H9 (cell line): ENCODE results near the gene UGT2A2. TPM values are rescaled to one million over a fixed set of nuclear protein-coding genes. Genes with fewer than 3 reads are reported as not detected.

Experiments used
- DNase-seq: peaks from one replicate; pipeline ENCODE4 v3.0.0-alpha.2; 2017
- H2AFZ ChIP-seq: one replicate; pipeline ENCODE4 v1.6.1; 2013; ENCODE audit warnings: mild to moderate bottlenecking, low read length, control low read depth, moderate library complexity
- H2AK5ac ChIP-seq: 2 replicates; pipeline ENCODE4 v1.6.1; 2013; ENCODE audit warnings: low read length, control low read depth, mixed read lengths; ENCODE audit not compliant: insufficient read length
- H2BK120ac ChIP-seq: one replicate; pipeline ENCODE4 v1.6.1; 2013; ENCODE audit warnings: low read depth, mild to moderate bottlenecking, low read length, control low read depth, inconsistent platforms; ENCODE audit not compliant: poor library complexity, severe bottlenecking
- H2BK12ac ChIP-seq: 2 replicates; pipeline ENCODE4 v1.6.1; 2013; ENCODE audit warnings: low read length, control low read depth, mixed read lengths, low read depth; ENCODE audit not compliant: insufficient read length
- H2BK15ac ChIP-seq: 2 replicates; pipeline ENCODE4 v1.6.1; 2013; ENCODE audit warnings: low read depth, low read length, control low read depth
- H2BK20ac ChIP-seq: one replicate; pipeline ENCODE4 v1.6.1; 2013; ENCODE audit warnings: low read depth, mild to moderate bottlenecking, low read length, control low read depth, inconsistent platforms; ENCODE audit not compliant: poor library complexity, severe bottlenecking
- H2BK5ac ChIP-seq: 2 replicates; pipeline ENCODE4 v1.6.1; 2013; ENCODE audit warnings: low read length, control low read depth, mixed read lengths; ENCODE audit not compliant: insufficient read length
- H3K14ac ChIP-seq: 2 replicates; pipeline ENCODE4 v1.6.1; 2013; ENCODE audit warnings: low read length, control low read depth; ENCODE audit not compliant: insufficient read depth
- H3K18ac ChIP-seq: 2 replicates; pipeline ENCODE4 v1.6.1; 2013; ENCODE audit warnings: low read depth, mild to moderate bottlenecking, mixed read lengths, low read length, control low read depth; ENCODE audit not compliant: insufficient read length
- H3K23ac ChIP-seq: 2 replicates; pipeline ENCODE4 v1.6.1; 2013; ENCODE audit warnings: low read length, control low read depth, mixed read lengths, low read depth; ENCODE audit not compliant: insufficient read length
- H3K23me2 ChIP-seq: 2 replicates; pipeline ENCODE4 v1.6.1; 2013; ENCODE audit warnings: low read depth, mild to moderate bottlenecking, mixed read lengths, low read length, control low read depth; ENCODE audit not compliant: insufficient read length, poor library complexity, severe bottlenecking
- H3K27ac ChIP-seq: 2 replicates; pipeline ENCODE4 v1.5.1; 2013; ENCODE audit warnings: low read length, control low read depth, mixed read lengths, low read depth; ENCODE audit not compliant: insufficient read length
- H3K27me3 ChIP-seq: 2 replicates; pipeline ENCODE4 v1.6.1; 2013; ENCODE audit warnings: low read length, control low read depth, inconsistent platforms; ENCODE audit not compliant: insufficient read depth
- H3K4ac ChIP-seq: 2 replicates; pipeline ENCODE4 v1.6.1; 2013; ENCODE audit warnings: low read depth, mild to moderate bottlenecking, control low read depth, inconsistent platforms, low read length, moderate library complexity
- H3K4me1 ChIP-seq: 2 replicates; pipeline ENCODE4 v1.6.1; 2013; ENCODE audit warnings: low read length, control low read depth, inconsistent platforms; ENCODE audit not compliant: insufficient read depth
- H3K4me2 ChIP-seq: 2 replicates; pipeline ENCODE4 v1.6.1; 2013; ENCODE audit warnings: low read length, control low read depth, mixed read lengths; ENCODE audit not compliant: insufficient read length, insufficient read depth
- H3K56ac ChIP-seq: 2 replicates; pipeline ENCODE4 v1.6.1; 2013; ENCODE audit warnings: low read depth, mild to moderate bottlenecking, mixed read lengths, low read length, control low read depth; ENCODE audit not compliant: insufficient read length
- H3K79me1 ChIP-seq: 2 replicates; pipeline ENCODE4 v1.6.1; 2013; ENCODE audit warnings: low read depth, mild to moderate bottlenecking, moderate library complexity, low read length, control low read depth, inconsistent platforms; ENCODE audit not compliant: insufficient read depth, poor library complexity, severe bottlenecking
- H3K79me2 ChIP-seq: 2 replicates; pipeline ENCODE4 v1.6.1; 2013; ENCODE audit warnings: low read length, control low read depth, inconsistent platforms; ENCODE audit not compliant: insufficient read depth
- H3K9ac ChIP-seq: 2 replicates; pipeline ENCODE4 v1.6.1; 2013; ENCODE audit warnings: low read length, control low read depth, mixed read lengths; ENCODE audit not compliant: insufficient read length; ENCODE audit errors: extremely low read depth
- H3K9me3 ChIP-seq: one replicate; pipeline ENCODE4 v1.6.1; 2013; ENCODE audit warnings: low read depth, low read length, inconsistent platforms; ENCODE audit not compliant: control insufficient read depth
- H3T11ph ChIP-seq: one replicate; pipeline ENCODE4 v1.6.1; 2013; ENCODE audit warnings: mild to moderate bottlenecking, low read length, control low read depth, inconsistent platforms
- H4K20me1 ChIP-seq: one replicate; pipeline ENCODE4 v1.6.1; 2013; ENCODE audit not compliant: control insufficient read depth, insufficient read length, insufficient read depth
- H4K5ac ChIP-seq: 2 replicates; pipeline ENCODE4 v1.6.1; 2013; ENCODE audit warnings: low read depth, mild to moderate bottlenecking, mixed read lengths, low read length, control low read depth; ENCODE audit not compliant: insufficient read length
- H4K8ac ChIP-seq: replicated peaks from 2 replicates; pipeline ENCODE4 v1.6.1; 2013; ENCODE audit warnings: low read length, control low read depth, mixed read lengths, low read depth; ENCODE audit not compliant: insufficient read length
- H4K91ac ChIP-seq: 2 replicates; pipeline ENCODE4 v1.6.1; 2013; ENCODE audit warnings: low read depth, mild to moderate bottlenecking, moderate library complexity, mixed read lengths, low read length, control low read depth; ENCODE audit not compliant: insufficient read length
- H3K27ac Mint-ChIP-seq, 3 experiments: 2 replicates in 2 of 3; 3 replicates in 1 of 3; pipeline ENCODE4 v1.8.0; 2020 to 2021; ENCODE audit warnings: mixed read lengths in 3 of 3, mild to moderate bottlenecking in 1 of 3, moderate library complexity in 1 of 3
- H3K27me3 Mint-ChIP-seq: 2 replicates; pipeline ENCODE4 v1.8.0; 2021; ENCODE audit warnings: low read depth, mild to moderate bottlenecking, moderate library complexity, mixed read lengths
- H3K36me3 Mint-ChIP-seq, 3 experiments: 2 replicates in 2 of 3; 3 replicates in 1 of 3; pipeline ENCODE4 v1.8.0; 2020 to 2021; ENCODE audit warnings: low read depth in 3 of 3, mixed read lengths in 3 of 3; ENCODE audit not compliant: insufficient read depth in 1 of 3
- H3K4me1 Mint-ChIP-seq, 2 experiments: 2 replicates each; pipeline ENCODE4 v1.8.0; 2020; ENCODE audit warnings: mixed read lengths in 2 of 2
- H3K4me3 Mint-ChIP-seq, 2 experiments: 2 replicates in 1 of 2; 3 replicates in 1 of 2; pipeline ENCODE4 v1.8.0; 2020 to 2021; ENCODE audit warnings: mild to moderate bottlenecking in 2 of 2, mixed read lengths in 2 of 2, moderate library complexity in 1 of 2
- H3K9me3 Mint-ChIP-seq, 2 experiments: 2 replicates in 1 of 2; 3 replicates in 1 of 2; pipeline ENCODE4 v1.8.0; 2020; ENCODE audit warnings: mild to moderate bottlenecking in 2 of 2, mixed read lengths in 2 of 2, moderate library complexity in 1 of 2
- WGBS: extraction: QIAGEN DNeasy Blood & Tissue Kit; methylation state at CpG from one replicate; pipeline ENCODE4 v1.1.7; 2013; ENCODE audit warnings: missing lambda C conversion rate, low lambda C conversion rate, mixed read lengths; ENCODE audit not compliant: insufficient read length; ENCODE audit errors: extremely low coverage; 5-methylcytosine and 5-hydroxymethylcytosine counted together
- total RNA-seq: library from RNA; stranded (reverse); gene quantifications from 2 replicates; pipeline ENCODE4 v1.2.1, GENCODE V29; 2021
- TF ChIP-seq, protein P1 (sequence below): fragments of 200-600 bp; sonication (generic); conservative IDR thresholded peaks from 3 replicates; pipeline ENCODE4 v1.8.0; 2021; ENCODE audit warnings: antibody characterized with exemption, mild to moderate bottlenecking

Gene UGT2A2
- total RNA-seq, 1 experiment from 2014 or later = not detected

DNA sequence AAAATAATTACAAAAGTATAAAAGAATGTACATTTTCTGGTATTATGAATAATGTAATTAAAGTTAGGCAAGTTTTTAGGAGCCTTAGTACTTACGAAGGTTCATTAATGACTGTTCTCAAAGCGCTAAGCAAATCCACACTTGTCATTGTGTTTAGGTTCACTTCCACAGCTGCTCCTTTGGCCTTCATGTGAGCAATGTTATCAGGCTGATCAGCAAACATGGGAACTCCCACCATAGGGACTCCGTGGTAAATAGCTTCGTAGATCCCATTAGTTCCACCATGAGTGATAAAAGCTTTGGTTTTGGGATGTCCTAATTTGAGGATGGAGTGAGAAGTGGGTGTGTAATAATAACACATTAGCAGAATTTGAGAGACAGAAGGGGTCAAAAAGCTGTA, 45.1 kb downstream of the UGT2A2 start:
- no peaks in the 10 kb centered on the region for H3K9me3 ChIP-seq
- H3K36me3 Mint-ChIP-seq = no peaks in the 10 kb centered on the region
- no peak overlapping the region for H3K4ac ChIP-seq
- no peak overlapping the region for H2BK5ac ChIP-seq
- H3K27ac Mint-ChIP-seq = no peak overlapping the region
- no peak overlapping the region for H3K27ac ChIP-seq
- H2AFZ ChIP-seq = no peak overlapping the region
- H2AK5ac ChIP-seq = no peak overlapping the region
- no peaks in the 10 kb centered on the region for H3K4me1 ChIP-seq
- H3T11ph ChIP-seq = no peak overlapping the region
- no peak overlapping the region for H2BK12ac ChIP-seq
- no peak overlapping the region for H3K9ac ChIP-seq
- no peaks in the 10 kb centered on the region for H3K27me3 Mint-ChIP-seq
- H3K56ac ChIP-seq = no peak overlapping the region
- no peaks in the 10 kb centered on the region for H4K20me1 ChIP-seq
- no peaks in the 10 kb centered on the region; a peak in 1 of 5 replicates for H3K9me3 Mint-ChIP-seq
- no peak overlapping the region for H4K91ac ChIP-seq
- no peak overlapping the region for H3K14ac ChIP-seq
- no peak for DNase-seq
- TF ChIP-seq, protein P1, sequence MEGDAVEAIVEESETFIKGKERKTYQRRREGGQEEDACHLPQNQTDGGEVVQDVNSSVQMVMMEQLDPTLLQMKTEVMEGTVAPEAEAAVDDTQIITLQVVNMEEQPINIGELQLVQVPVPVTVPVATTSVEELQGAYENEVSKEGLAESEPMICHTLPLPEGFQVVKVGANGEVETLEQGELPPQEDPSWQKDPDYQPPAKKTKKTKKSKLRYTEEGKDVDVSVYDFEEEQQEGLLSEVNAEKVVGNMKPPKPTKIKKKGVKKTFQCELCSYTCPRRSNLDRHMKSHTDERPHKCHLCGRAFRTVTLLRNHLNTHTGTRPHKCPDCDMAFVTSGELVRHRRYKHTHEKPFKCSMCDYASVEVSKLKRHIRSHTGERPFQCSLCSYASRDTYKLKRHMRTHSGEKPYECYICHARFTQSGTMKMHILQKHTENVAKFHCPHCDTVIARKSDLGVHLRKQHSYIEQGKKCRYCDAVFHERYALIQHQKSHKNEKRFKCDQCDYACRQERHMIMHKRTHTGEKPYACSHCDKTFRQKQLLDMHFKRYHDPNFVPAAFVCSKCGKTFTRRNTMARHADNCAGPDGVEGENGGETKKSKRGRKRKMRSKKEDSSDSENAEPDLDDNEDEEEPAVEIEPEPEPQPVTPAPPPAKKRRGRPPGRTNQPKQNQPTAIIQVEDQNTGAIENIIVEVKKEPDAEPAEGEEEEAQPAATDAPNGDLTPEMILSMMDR = no peak
- H3K4me2 ChIP-seq = no peak overlapping the region
- no peaks in the 10 kb centered on the region for H3K23me2 ChIP-seq
- no peaks in the 10 kb centered on the region for H3K79me1 ChIP-seq
- H3K79me2 ChIP-seq = no peaks in the 10 kb centered on the region
- H3K4me3 Mint-ChIP-seq = no peak overlapping the region
- H2BK20ac ChIP-seq = no peak overlapping the region
- H3K18ac ChIP-seq = no peak overlapping the region
- no peak overlapping the region for H2BK15ac ChIP-seq
- H3K4me1 Mint-ChIP-seq = no peaks in the 10 kb centered on the region
- H3K27me3 ChIP-seq = no peaks in the 10 kb centered on the region
- no peak overlapping the region for H4K5ac ChIP-seq
- H3K23ac ChIP-seq = no peak overlapping the region
- H2BK120ac ChIP-seq = no peak overlapping the region
- no peak overlapping the region for H4K8ac ChIP-seq
- no CpG with 5 or more reads among the region's 4 CpGs for WGBS
